Large intestine (tissue), 3 donors: ENCODE measurements around the gene TSPOAP1. TPM values are rescaled to one million over a fixed set of nuclear protein-coding genes. Genes with fewer than 3 reads are reported as not detected.

Experiments
- DNase-seq, 2 donors: peaks; one replicate each; pipeline versions ENCODE4 v3.0.0 to v3.0.0-alpha.2; 2013
- H3K27ac ChIP-seq: one replicate; pipeline ENCODE4 v1.5.1; 2013; ENCODE audit warnings: low read length
- H3K27me3 ChIP-seq: 2 replicates; pipeline ENCODE4 v1.6.1; 2013; ENCODE audit warnings: low read length; ENCODE audit not compliant: control insufficient read depth, insufficient read depth
- H3K36me3 ChIP-seq: 2 replicates; pipeline ENCODE4 v1.6.1; 2013; ENCODE audit warnings: low read length; ENCODE audit not compliant: control insufficient read depth, insufficient read depth
- H3K4me1 ChIP-seq: one replicate; pipeline ENCODE4 v1.6.1; 2013; ENCODE audit warnings: low read length; ENCODE audit not compliant: control insufficient read depth, insufficient read depth
- H3K4me3 ChIP-seq: one replicate; pipeline ENCODE4 v1.5.1; 2013; ENCODE audit warnings: low read length
- H3K9me3 ChIP-seq: one replicate; pipeline ENCODE4 v1.6.1; 2013; ENCODE audit warnings: mild to moderate bottlenecking, low read depth, low read length, moderate library complexity; ENCODE audit not compliant: control insufficient read depth
- WGBS: methylation state at CpG from one replicate; pipeline ENCODE4 v1.1.5; 2013; ENCODE audit warnings: low lambda C conversion rate; ENCODE audit not compliant: insufficient coverage; 5-methylcytosine and 5-hydroxymethylcytosine counted together
- polyA plus RNA-seq: library from polyadenylated mRNA; unstranded; fragments of 120-200 nt; gene quantifications from one replicate; pipeline ENCODE4 v1.2.1, GENCODE V29; 2013

TSPOAP1 gene
- polyA plus RNA-seq, 1 donor = 17.2 TPM

GRCh38 chr17:58352596-58353388 is 24.2 kb upstream of the TSPOAP1 start:
- peak in 1 of 2 donors; percentile 75 for DNase-seq
- H3K27me3 ChIP-seq = no peaks in the 10 kb centered on the region
- H3K4me3 ChIP-seq = peak overlapping the region; percentile 82
- peak overlapping the region; percentile 95 for H3K27ac ChIP-seq
- H3K4me1 ChIP-seq = peaks cover 6% of the 10 kb centered on the region
- no peaks in the 10 kb centered on the region for H3K9me3 ChIP-seq
- no CpG with 5 or more reads among the region's 26 CpGs for WGBS
- H3K36me3 ChIP-seq = peaks cover 47% of the 10 kb centered on the region

GRCh38 chr17:58351831-58352595 is 23.4 kb upstream of the TSPOAP1 start, which contains the start of gene SUPT4H1:
Gene SUPT4H1, minus strand, starts transcription at chr17:58352201. Its CDS starts 66 bp downstream, at chr17:58352135.
- DNase-seq = peak; percentile 96 to 98
- Histone ChIP-seq H3K36me3 (peaks cover 47% of the 10 kb centered on the region), H3K4me1 (peaks cover 6% of the 10 kb centered on the region), H3K27ac (peak within 1 kb of the TSS; percentile 95), H3K27me3 (no peaks in the 10 kb centered on the region), H3K9me3 (no peaks in the 10 kb centered on the region), H3K4me3 (peak within 1 kb of the TSS; percentile 82)
- WGBS = no CpG with 5 or more reads among the region's 60 CpGs

- Histone ChIP-seq H3K27me3 (no peaks in the 10 kb centered on the region), H3K4me3 (peak overlapping the region; percentile 82), H3K9me3 (no peaks in the 10 kb centered on the region), H3K27ac (no peak overlapping the region), H3K36me3 (peaks cover 53% of the 10 kb centered on the region), H3K4me1 (peaks cover 6% of the 10 kb centered on the region)
- no peak for DNase-seq
- no CpG with 5 or more reads among the region's 4 CpGs for WGBS
Observed at GRCh38 chr17:58351182-58351581, 22.6 kb upstream of the TSPOAP1 start.

- Histone ChIP-seq H3K27me3 (no peaks in the 10 kb centered on the region), H3K4me3 (no peak overlapping the region), H3K27ac (no peak overlapping the region), H3K36me3 (peaks cover 62% of the 10 kb centered on the region), H3K4me1 (peaks cover 2% of the 10 kb centered on the region), H3K9me3 (no peaks in the 10 kb centered on the region)
- no CpG with 5 or more reads among the region's 1 CpG for WGBS
- DNase-seq = no peak
Observed at GRCh38 chr17:58348038-58348437, 19.4 kb upstream of the TSPOAP1 start.

- WGBS = no CpG with 5 or more reads among the region's 4 CpGs
- Histone ChIP-seq H3K9me3 (no peaks in the 10 kb centered on the region), H3K4me3 (no peak overlapping the region), H3K27ac (no peak overlapping the region), H3K27me3 (no peaks in the 10 kb centered on the region), H3K4me1 (no peaks in the 10 kb centered on the region), H3K36me3 (peaks cover 62% of the 10 kb centered on the region)
- DNase-seq = no peak
Observed at GRCh38 chr17:58345500-58345899, 16.9 kb upstream of the TSPOAP1 start.

- no peaks in the 10 kb centered on the region for H3K4me1 ChIP-seq
Observed at GRCh38 chr17:58344791-58345157, 16.2 kb upstream of the TSPOAP1 start.

GRCh38 chr17:58344047-58344790 is 15.6 kb upstream of the TSPOAP1 start:
- no peak for DNase-seq
- no peaks in the 10 kb centered on the region for H3K27me3 ChIP-seq
- peaks cover 5% of the 10 kb centered on the region for H3K4me1 ChIP-seq
- no peaks in the 10 kb centered on the region for H3K9me3 ChIP-seq
- H3K4me3 ChIP-seq = no peak overlapping the region
- H3K27ac ChIP-seq = no peak overlapping the region
- peaks cover 56% of the 10 kb centered on the region for H3K36me3 ChIP-seq
- no CpG with 5 or more reads among the region's 9 CpGs for WGBS

More at GRCh38 chr17:58344791-58345157, 16.2 kb upstream of the TSPOAP1 start:
- Histone ChIP-seq H3K36me3 (peaks cover 62% of the 10 kb centered on the region), H3K4me3 (no peak overlapping the region), H3K27me3 (no peaks in the 10 kb centered on the region), H3K9me3 (no peaks in the 10 kb centered on the region), H3K27ac (no peak overlapping the region)
- no CpG with 5 or more reads among the region's 2 CpGs for WGBS
- no peak for DNase-seq

GRCh38 chr17:58343131-58343530 is 14.5 kb upstream of the TSPOAP1 start:
- H3K27ac ChIP-seq = no peak overlapping the region
- H3K4me3 ChIP-seq = no peak overlapping the region
- WGBS = no CpG with 5 or more reads among the region's 4 CpGs
- no peaks in the 10 kb centered on the region for H3K27me3 ChIP-seq
- H3K4me1 ChIP-seq = peaks cover 12% of the 10 kb centered on the region
- peaks cover 46% of the 10 kb centered on the region for H3K36me3 ChIP-seq
- no peaks in the 10 kb centered on the region for H3K9me3 ChIP-seq
- no peak for DNase-seq

GRCh38 chr17:58341861-58342475 is 13.4 kb upstream of the TSPOAP1 start:
- peaks cover 22% of the 10 kb centered on the region for H3K4me1 ChIP-seq
- WGBS = no CpG with 5 or more reads among the region's 4 CpGs

More at GRCh38 chr17:58341861-58342475, 13.4 kb upstream of the TSPOAP1 start:
- Histone ChIP-seq H3K9me3 (no peaks in the 10 kb centered on the region), H3K36me3 (peaks cover 34% of the 10 kb centered on the region), H3K27me3 (no peaks in the 10 kb centered on the region), H3K27ac (no peak overlapping the region), H3K4me3 (no peak overlapping the region)
- DNase-seq = no peak
